ENCODE data around the gene GADD45A. TPM values are rescaled to one million over a fixed set of nuclear protein-coding genes. Genes with fewer than 3 reads are reported as not detected.

GADD45A gene
- total and polyA plus RNA-seq, 9 of the 15 experiments (the other 6 are each of a cell fraction or from before 2014, with no cell fraction given), result 21.3 to 156 (median 62.1) TPM

GRCh38 chr1:67652800-67653199, 32.2 kb upstream of the GADD45A start (continued):
- TF ChIP-seq SFPQ (IDR thresholded peaks at IDR 0.05; ENCODE audit: low read depth, low read length) (no peak), THRA (IDR thresholded peaks at IDR 0.05) (no peak), TSC22D4 (tag; IDR thresholded peaks at IDR 0.05) (no peak), GATAD2B (IDR thresholded peaks at IDR 0.05; ENCODE audit: borderline replicate concordance) (no peak), MIER1 (IDR thresholded peaks at IDR 0.05; ENCODE audit: low read depth) (no peak), RBFOX2 (IDR thresholded peaks at IDR 0.05; ENCODE audit: low read depth, low read length) (no peak), YBX1 (IDR thresholded peaks at IDR 0.05) (no peak), NR3C1 (CRISPR knock-in tag; IDR thresholded peaks at IDR 0.05) (no peak), ERF (CRISPR knock-in tag; IDR thresholded peaks at IDR 0.05) (no peak), FOSL1 (tag; conservative IDR thresholded peaks at IDR 0.05) (peak; percentile 50; the same call in 1 of the 2 replicates), OTX1 (CRISPR knock-in tag; IDR thresholded peaks at IDR 0.05) (no peak), TBL1XR1 (IDR thresholded peaks at IDR 0.05; ENCODE audit: low read length in 2 of 2) (no peak), E2F6 (IDR thresholded peaks at IDR 0.05; ENCODE audit: borderline replicate concordance in 1 of 2, extremely low read depth in 1 of 2, insufficient read depth in 1 of 2, insufficient read length in 1 of 2, low read depth in 1 of 2, low read length in 1 of 2, poor library complexity in 1 of 2, severe bottlenecking in 1 of 2) (no peak), ZKSCAN1 (IDR thresholded peaks at IDR 0.05; ENCODE audit: low read depth, low read length) (no peak), HEY1 (CRISPR knock-in tag; IDR thresholded peaks at IDR 0.05; ENCODE audit: borderline replicate concordance) (no peak)
